Suprapubic skin (tissue), 4 donors: ENCODE data around the gene TECTA.

Source experiments
- CTCF ChIP-seq, 2 donors: fragments of 200-600 bp in 1 of 2; fragments of 450-650 bp in 1 of 2; sonication (generic) in 1 of 2; IDR thresholded peaks; one replicate each; pipeline ENCODE4 v1.5.1; 2016 to 2019; ENCODE audit warnings: antibody characterized with exemption in 2 of 2, mild to moderate bottlenecking in 1 of 2, moderate library complexity in 1 of 2
- EP300 ChIP-seq: sonication (generic); formaldehyde crosslinking; IDR thresholded peaks from one replicate; pipeline ENCODE4 v1.6.1; 2017; ENCODE audit warnings: antibody characterized with exemption
- POLR2A ChIP-seq, 2 donors: fragments of 450-650 bp; IDR thresholded peaks; one replicate each; pipeline ENCODE4 v1.6.1; 2017; ENCODE audit warnings: antibody characterized with exemption in 2 of 2, mild to moderate bottlenecking in 2 of 2, moderate library complexity in 2 of 2
- POLR2AphosphoS5 ChIP-seq, 3 donors: sonication (generic); formaldehyde crosslinking; IDR thresholded peaks; one replicate each; pipeline ENCODE4 v1.6.1; 2017; ENCODE audit warnings: antibody characterized with exemption in 3 of 3

- no peak for TF ChIP-seq POLR2AphosphoS5 (IDR thresholded peaks at IDR 0.05)
- no peak for TF ChIP-seq CTCF (IDR thresholded peaks at IDR 0.05)
- TF ChIP-seq EP300: no peak
- no peak for TF ChIP-seq POLR2A (IDR thresholded peaks at IDR 0.05)
Measured at GRCh38 chr11:121063728-121064127, 37.3 kb upstream of the TECTA start.
